WTC11 (cell line): ENCODE measurements around the gene WNT1. TPM values are rescaled to one million over a fixed set of nuclear protein-coding genes. Genes with fewer than 3 reads are reported as not detected.

Experiments used
- ATAC-seq: fragments of 200-7000 bp; cut with Tn5 transposase; 2 replicates; pipeline ENCODE4 v1.10.0; 2021; ENCODE audit warnings: mild to moderate bottlenecking, moderate library complexity
- CTCF ChIA-PET: fragments of 300-600 bp; sonication (Branson Sonifier 250); formaldehyde crosslinking; loops from one replicate; lab custom pipeline; 2021; ENCODE audit warnings: antibody characterized with exemption; lab: Charles Lee
- POLR2A ChIA-PET: fragments of 350-600 bp; sonication (Branson Sonifier 250); formaldehyde crosslinking; loops from one replicate; lab custom pipeline; 2021; ENCODE audit warnings: antibody characterized with exemption; lab: Charles Lee
- DNase-seq: peaks from one replicate; pipeline ENCODE4 v3.0.0; 2021; ENCODE audit warnings: low spot score
- H3K27ac Mint-ChIP-seq: 2 replicates; pipeline ENCODE4 v1.8.0; 2021; ENCODE audit warnings: mixed read lengths
- H3K27me3 Mint-ChIP-seq: 2 replicates; pipeline ENCODE4 v1.8.0; 2021; ENCODE audit warnings: low read depth, mild to moderate bottlenecking, moderate library complexity, mixed read lengths
- H3K36me3 Mint-ChIP-seq: 2 replicates; pipeline ENCODE4 v1.8.0; 2021; ENCODE audit warnings: mixed read lengths
- H3K4me1 Mint-ChIP-seq: 2 replicates; pipeline ENCODE4 v1.8.0; 2022; ENCODE audit warnings: mixed read lengths
- H3K4me3 Mint-ChIP-seq: 2 replicates; pipeline ENCODE4 v1.8.0; 2021; ENCODE audit warnings: mild to moderate bottlenecking, moderate library complexity, mixed read lengths
- H3K9me3 Mint-ChIP-seq: 2 replicates; pipeline ENCODE4 v1.8.0; 2021; ENCODE audit warnings: mixed read lengths
- ATF1 ChIP-seq: sonication (generic); formaldehyde crosslinking; IDR thresholded peaks from 2 replicates; pipeline ENCODE4 v1.8.1; 2023; ENCODE audit warnings: mild to moderate bottlenecking, moderate library complexity, missing genetic modification reagents
- CREM ChIP-seq: sonication (generic); formaldehyde crosslinking; IDR thresholded peaks from 2 replicates; pipeline ENCODE4 v1.8.1; 2022; ENCODE audit warnings: mild to moderate bottlenecking, missing genetic modification reagents, moderate library complexity
- ETV6 ChIP-seq: sonication (generic); formaldehyde crosslinking; IDR thresholded peaks from 2 replicates; pipeline ENCODE4 v1.8.1; 2022; ENCODE audit warnings: mild to moderate bottlenecking, missing genetic modification reagents
- FOXP1 ChIP-seq: sonication (generic); formaldehyde crosslinking; IDR thresholded peaks from 2 replicates; pipeline ENCODE4 v1.8.0; 2022; ENCODE audit warnings: missing genetic modification reagents, mild to moderate bottlenecking, moderate library complexity, borderline replicate concordance
- GABPB1 ChIP-seq: sonication (generic); formaldehyde crosslinking; IDR thresholded peaks from 2 replicates; pipeline ENCODE4 v1.8.1; 2023; ENCODE audit warnings: mild to moderate bottlenecking, missing genetic modification reagents
- MYBL2 ChIP-seq: sonication (generic); formaldehyde crosslinking; IDR thresholded peaks from 2 replicates; pipeline ENCODE4 v1.8.1; 2023; ENCODE audit warnings: mild to moderate bottlenecking, moderate library complexity, missing genetic modification reagents
- NFE2L1 ChIP-seq: sonication (generic); formaldehyde crosslinking; IDR thresholded peaks from 2 replicates; pipeline ENCODE4 v1.8.1; 2023; ENCODE audit warnings: missing genetic modification reagents
- NR1H2 ChIP-seq: sonication (generic); formaldehyde crosslinking; IDR thresholded peaks from 2 replicates; pipeline ENCODE4 v1.9.0; 2021; ENCODE audit warnings: mild to moderate bottlenecking, moderate library complexity, missing genetic modification reagents
- ZNF263 ChIP-seq: sonication (generic); formaldehyde crosslinking; IDR thresholded peaks from 2 replicates; pipeline ENCODE4 v1.8.1; 2022; ENCODE audit warnings: low read depth, mild to moderate bottlenecking, moderate library complexity, missing genetic modification reagents
- ZNF671 ChIP-seq: fragments of 250-450 bp; sonication (Bioruptor Pico); IDR thresholded peaks from 2 replicates; pipeline ENCODE4 v1.8.0; 2021; ENCODE audit warnings: mild to moderate bottlenecking
- total RNA-seq: library from RNA; stranded (reverse); gene quantifications from 3 replicates; pipeline ENCODE4 v1.2.3, GENCODE V29; 2021
- TF ChIP-seq, protein P1 (sequence below): fragments of 250-450 bp; sonication (Bioruptor Pico); IDR thresholded peaks from 2 replicates; pipeline ENCODE4 v1.9.0; 2021; ENCODE audit warnings: mild to moderate bottlenecking, borderline replicate concordance
- TF ChIP-seq, protein P2 (sequence below): sonication (generic); formaldehyde crosslinking; conservative IDR thresholded peaks from 2 replicates; pipeline ENCODE4 v1.8.1; 2023; ENCODE audit warnings: mild to moderate bottlenecking, low read depth, missing genetic modification reagents, moderate library complexity
- TF ChIP-seq, protein P3 (sequence below): sonication (generic); formaldehyde crosslinking; IDR thresholded peaks from 2 replicates; pipeline ENCODE4 v1.8.1; 2022; ENCODE audit warnings: low read depth, mild to moderate bottlenecking, moderate library complexity, missing genetic modification reagents, borderline replicate concordance
- TF ChIP-seq, protein P4 (sequence below): sonication (generic); formaldehyde crosslinking; IDR thresholded peaks from 2 replicates; pipeline ENCODE4 v1.8.1; 2023; ENCODE audit warnings: mild to moderate bottlenecking, moderate library complexity, missing genetic modification reagents
- TF ChIP-seq, protein P5 (sequence below): sonication (generic); formaldehyde crosslinking; IDR thresholded peaks from 2 replicates; pipeline ENCODE4 v1.8.1; 2022; ENCODE audit warnings: missing genetic modification reagents, borderline replicate concordance
- TF ChIP-seq, protein P6 (sequence below): sonication (generic); formaldehyde crosslinking; IDR thresholded peaks from 2 replicates; pipeline ENCODE4 v1.8.0; 2022; ENCODE audit warnings: mild to moderate bottlenecking, missing genetic modification reagents

The WNT1 gene
- total RNA-seq, 1 experiment from 2014 or later = not detected

DNA sequence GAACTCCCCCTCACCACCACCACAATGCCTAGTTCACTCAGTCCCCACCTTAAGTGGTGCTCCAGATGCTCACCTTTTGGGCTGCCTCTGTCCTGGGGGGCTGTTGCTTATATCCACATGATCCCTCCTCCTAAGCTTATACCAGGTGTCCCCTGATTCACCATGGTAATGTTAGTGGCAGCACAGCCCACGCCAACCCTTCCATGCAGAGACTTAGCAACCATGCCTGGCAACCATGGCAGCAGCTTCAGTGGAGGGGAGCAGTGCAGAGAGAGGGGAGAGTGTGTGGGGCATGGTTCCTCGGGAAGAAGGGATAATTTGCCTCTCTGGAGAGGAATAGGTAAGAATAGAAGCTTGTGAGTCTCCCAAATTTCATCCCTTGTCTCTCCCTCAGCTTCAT lies 22.2 kb downstream of the WNT1 start:
- ChIA-PET CTCF (interaction anchor here (0.7 to 11.9 kb wide), 14 partner anchors 11 to 295 kb away, joined by 3 to 237 read pairs (median 6); partner anchors contain the start of genes PRKAG1, PRPH, WNT1 and WNT10B), POLR2A (interaction anchor here (0.6 kb wide), 1 partner anchor 121 kb away, joined by 3 read pairs; no protein-coding TSS in a partner anchor)
- no peak for ATAC-seq
- peaks cover 65% of the 10 kb centered on the region for H3K27me3 Mint-ChIP-seq
- peak overlapping the region; percentile 64; the same call in 1 of the 2 replicates for H3K4me3 Mint-ChIP-seq
- H3K36me3 Mint-ChIP-seq = peaks cover 15% of the 10 kb centered on the region
- H3K27ac Mint-ChIP-seq = no peak overlapping the region
- no peak for TF ChIP-seq FOXP1
- no peak for TF ChIP-seq NFE2L1 (CRISPR knock-in tag)
- TF ChIP-seq MYBL2 (CRISPR knock-in tag) = no peak
- TF ChIP-seq, protein P1, sequence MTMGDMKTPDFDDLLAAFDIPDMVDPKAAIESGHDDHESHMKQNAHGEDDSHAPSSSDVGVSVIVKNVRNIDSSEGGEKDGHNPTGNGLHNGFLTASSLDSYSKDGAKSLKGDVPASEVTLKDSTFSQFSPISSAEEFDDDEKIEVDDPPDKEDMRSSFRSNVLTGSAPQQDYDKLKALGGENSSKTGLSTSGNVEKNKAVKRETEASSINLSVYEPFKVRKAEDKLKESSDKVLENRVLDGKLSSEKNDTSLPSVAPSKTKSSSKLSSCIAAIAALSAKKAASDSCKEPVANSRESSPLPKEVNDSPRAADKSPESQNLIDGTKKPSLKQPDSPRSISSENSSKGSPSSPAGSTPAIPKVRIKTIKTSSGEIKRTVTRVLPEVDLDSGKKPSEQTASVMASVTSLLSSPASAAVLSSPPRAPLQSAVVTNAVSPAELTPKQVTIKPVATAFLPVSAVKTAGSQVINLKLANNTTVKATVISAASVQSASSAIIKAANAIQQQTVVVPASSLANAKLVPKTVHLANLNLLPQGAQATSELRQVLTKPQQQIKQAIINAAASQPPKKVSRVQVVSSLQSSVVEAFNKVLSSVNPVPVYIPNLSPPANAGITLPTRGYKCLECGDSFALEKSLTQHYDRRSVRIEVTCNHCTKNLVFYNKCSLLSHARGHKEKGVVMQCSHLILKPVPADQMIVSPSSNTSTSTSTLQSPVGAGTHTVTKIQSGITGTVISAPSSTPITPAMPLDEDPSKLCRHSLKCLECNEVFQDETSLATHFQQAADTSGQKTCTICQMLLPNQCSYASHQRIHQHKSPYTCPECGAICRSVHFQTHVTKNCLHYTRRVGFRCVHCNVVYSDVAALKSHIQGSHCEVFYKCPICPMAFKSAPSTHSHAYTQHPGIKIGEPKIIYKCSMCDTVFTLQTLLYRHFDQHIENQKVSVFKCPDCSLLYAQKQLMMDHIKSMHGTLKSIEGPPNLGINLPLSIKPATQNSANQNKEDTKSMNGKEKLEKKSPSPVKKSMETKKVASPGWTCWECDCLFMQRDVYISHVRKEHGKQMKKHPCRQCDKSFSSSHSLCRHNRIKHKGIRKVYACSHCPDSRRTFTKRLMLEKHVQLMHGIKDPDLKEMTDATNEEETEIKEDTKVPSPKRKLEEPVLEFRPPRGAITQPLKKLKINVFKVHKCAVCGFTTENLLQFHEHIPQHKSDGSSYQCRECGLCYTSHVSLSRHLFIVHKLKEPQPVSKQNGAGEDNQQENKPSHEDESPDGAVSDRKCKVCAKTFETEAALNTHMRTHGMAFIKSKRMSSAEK (CRISPR knock-in tag) = no peak
- no peak for TF ChIP-seq ZNF263 (CRISPR knock-in tag)
- TF ChIP-seq ZNF671 = no peak
- TF ChIP-seq, protein P2, sequence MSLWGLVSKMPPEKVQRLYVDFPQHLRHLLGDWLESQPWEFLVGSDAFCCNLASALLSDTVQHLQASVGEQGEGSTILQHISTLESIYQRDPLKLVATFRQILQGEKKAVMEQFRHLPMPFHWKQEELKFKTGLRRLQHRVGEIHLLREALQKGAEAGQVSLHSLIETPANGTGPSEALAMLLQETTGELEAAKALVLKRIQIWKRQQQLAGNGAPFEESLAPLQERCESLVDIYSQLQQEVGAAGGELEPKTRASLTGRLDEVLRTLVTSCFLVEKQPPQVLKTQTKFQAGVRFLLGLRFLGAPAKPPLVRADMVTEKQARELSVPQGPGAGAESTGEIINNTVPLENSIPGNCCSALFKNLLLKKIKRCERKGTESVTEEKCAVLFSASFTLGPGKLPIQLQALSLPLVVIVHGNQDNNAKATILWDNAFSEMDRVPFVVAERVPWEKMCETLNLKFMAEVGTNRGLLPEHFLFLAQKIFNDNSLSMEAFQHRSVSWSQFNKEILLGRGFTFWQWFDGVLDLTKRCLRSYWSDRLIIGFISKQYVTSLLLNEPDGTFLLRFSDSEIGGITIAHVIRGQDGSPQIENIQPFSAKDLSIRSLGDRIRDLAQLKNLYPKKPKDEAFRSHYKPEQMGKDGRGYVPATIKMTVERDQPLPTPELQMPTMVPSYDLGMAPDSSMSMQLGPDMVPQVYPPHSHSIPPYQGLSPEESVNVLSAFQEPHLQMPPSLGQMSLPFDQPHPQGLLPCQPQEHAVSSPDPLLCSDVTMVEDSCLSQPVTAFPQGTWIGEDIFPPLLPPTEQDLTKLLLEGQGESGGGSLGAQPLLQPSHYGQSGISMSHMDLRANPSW (CRISPR knock-in tag) = no peak
- peaks cover 12% of the 10 kb centered on the region for H3K4me1 Mint-ChIP-seq
- DNase-seq = no peak
- no peaks in the 10 kb centered on the region for H3K9me3 Mint-ChIP-seq

DNA sequence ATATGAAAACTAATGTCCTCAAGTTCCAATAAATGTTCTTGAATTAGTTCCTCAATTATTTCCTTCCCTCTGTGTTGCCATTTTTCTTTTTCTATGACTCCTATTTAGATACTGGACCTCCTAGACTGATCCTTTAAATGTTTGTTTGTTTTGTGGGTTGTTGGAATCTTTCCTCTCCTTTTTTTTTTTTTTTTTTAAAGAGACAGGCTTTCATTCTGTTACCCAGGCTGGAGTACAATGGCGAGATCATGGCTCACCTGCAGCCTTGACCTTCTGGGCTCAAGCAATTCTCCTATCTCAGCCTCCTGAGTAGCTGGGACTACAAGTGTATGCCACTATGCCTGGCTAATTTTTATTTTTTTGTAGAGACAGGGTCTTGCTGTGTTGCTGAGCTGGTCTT lies 30.8 kb downstream of the WNT1 start:
- no peak for TF ChIP-seq NR1H2 (CRISPR knock-in tag)
- no peak for TF ChIP-seq GABPB1 (CRISPR knock-in tag)
- no peak for TF ChIP-seq CREM
- TF ChIP-seq, protein P3, sequence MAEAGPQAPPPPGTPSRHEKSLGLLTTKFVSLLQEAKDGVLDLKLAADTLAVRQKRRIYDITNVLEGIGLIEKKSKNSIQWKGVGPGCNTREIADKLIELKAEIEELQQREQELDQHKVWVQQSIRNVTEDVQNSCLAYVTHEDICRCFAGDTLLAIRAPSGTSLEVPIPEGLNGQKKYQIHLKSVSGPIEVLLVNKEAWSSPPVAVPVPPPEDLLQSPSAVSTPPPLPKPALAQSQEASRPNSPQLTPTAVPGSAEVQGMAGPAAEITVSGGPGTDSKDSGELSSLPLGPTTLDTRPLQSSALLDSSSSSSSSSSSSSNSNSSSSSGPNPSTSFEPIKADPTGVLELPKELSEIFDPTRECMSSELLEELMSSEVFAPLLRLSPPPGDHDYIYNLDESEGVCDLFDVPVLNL (CRISPR knock-in tag) = no peak
- TF ChIP-seq, protein P4, sequence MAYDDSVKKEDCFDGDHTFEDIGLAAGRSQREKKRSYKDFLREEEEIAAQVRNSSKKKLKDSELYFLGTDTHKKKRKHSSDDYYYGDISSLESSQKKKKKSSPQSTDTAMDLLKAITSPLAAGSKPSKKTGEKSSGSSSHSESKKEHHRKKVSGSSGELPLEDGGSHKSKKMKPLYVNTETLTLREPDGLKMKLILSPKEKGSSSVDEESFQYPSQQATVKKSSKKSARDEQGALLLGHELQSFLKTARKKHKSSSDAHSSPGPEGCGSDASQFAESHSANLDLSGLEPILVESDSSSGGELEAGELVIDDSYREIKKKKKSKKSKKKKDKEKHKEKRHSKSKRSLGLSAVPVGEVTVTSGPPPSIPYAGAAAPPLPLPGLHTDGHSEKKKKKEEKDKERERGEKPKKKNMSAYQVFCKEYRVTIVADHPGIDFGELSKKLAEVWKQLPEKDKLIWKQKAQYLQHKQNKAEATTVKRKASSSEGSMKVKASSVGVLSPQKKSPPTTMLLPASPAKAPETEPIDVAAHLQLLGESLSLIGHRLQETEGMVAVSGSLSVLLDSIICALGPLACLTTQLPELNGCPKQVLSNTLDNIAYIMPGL (CRISPR knock-in tag) = no peak
- TF ChIP-seq, protein P5, sequence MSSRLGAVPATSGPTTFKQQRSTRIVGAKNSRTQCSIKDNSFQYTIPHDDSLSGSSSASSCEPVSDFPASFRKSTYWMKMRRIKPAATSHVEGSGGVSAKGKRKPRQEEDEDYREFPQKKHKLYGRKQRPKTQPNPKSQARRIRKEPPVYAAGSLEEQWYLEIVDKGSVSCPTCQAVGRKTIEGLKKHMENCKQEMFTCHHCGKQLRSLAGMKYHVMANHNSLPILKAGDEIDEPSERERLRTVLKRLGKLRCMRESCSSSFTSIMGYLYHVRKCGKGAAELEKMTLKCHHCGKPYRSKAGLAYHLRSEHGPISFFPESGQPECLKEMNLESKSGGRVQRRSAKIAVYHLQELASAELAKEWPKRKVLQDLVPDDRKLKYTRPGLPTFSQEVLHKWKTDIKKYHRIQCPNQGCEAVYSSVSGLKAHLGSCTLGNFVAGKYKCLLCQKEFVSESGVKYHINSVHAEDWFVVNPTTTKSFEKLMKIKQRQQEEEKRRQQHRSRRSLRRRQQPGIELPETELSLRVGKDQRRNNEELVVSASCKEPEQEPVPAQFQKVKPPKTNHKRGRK = no peak
- TF ChIP-seq, protein P6, sequence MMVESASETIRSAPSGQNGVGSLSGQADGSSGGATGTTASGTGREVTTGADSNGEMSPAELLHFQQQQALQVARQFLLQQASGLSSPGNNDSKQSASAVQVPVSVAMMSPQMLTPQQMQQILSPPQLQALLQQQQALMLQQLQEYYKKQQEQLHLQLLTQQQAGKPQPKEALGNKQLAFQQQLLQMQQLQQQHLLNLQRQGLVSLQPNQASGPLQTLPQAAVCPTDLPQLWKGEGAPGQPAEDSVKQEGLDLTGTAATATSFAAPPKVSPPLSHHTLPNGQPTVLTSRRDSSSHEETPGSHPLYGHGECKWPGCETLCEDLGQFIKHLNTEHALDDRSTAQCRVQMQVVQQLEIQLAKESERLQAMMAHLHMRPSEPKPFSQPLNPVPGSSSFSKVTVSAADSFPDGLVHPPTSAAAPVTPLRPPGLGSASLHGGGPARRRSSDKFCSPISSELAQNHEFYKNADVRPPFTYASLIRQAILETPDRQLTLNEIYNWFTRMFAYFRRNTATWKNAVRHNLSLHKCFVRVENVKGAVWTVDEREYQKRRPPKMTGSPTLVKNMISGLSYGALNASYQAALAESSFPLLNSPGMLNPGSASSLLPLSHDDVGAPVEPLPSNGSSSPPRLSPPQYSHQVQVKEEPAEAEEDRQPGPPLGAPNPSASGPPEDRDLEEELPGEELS (CRISPR knock-in tag) = no peak
- no peak for TF ChIP-seq ATF1 (CRISPR knock-in tag)
- no peak for TF ChIP-seq ETV6 (CRISPR knock-in tag)
- no peak overlapping the region for H3K4me3 Mint-ChIP-seq
- ChIA-PET CTCF (interaction anchor here (1.8 to 2.4 kb wide), 2 partner anchors 12 to 21 kb away, joined by 5 to 14 read pairs; no protein-coding TSS in a partner anchor), POLR2A (no interaction called here)
- peaks cover 4% of the 10 kb centered on the region; the same call in 1 of the 2 replicates for H3K4me1 Mint-ChIP-seq
- no peak for ATAC-seq
- no peak for DNase-seq
- H3K27me3 Mint-ChIP-seq = no peaks in the 10 kb centered on the region
- H3K9me3 Mint-ChIP-seq = no peaks in the 10 kb centered on the region
- H3K36me3 Mint-ChIP-seq = peaks cover 11% of the 10 kb centered on the region
- no peak overlapping the region for H3K27ac Mint-ChIP-seq
